ENCODE results near the gene TTLL11. TPM values are rescaled to one million over a fixed set of nuclear protein-coding genes. Genes with fewer than 3 reads are reported as not detected.

TTLL11 gene
- total RNA-seq, 1 experiment from 2014 or later, result 1.5 TPM

- no peak for DNase-seq
- Mint-ChIP-seq H3K4me1 (peaks cover 25 to 29% of the 10 kb centered on the region in 2 experiments), H3K36me3 (ENCODE audit: insufficient read depth in 1 of 3, low read depth in 3 of 3) (no peaks in the 10 kb centered on the region), H3K4me3 (no peak overlapping the region), H3K27ac (no peak overlapping the region), H3K9me3 (no peaks in the 10 kb centered on the region), H3K27me3 (ENCODE audit: low read depth) (peaks cover 2% of the 10 kb centered on the region)
- Histone ChIP-seq H3K79me2 (ENCODE audit: insufficient read depth, low read length) (no peaks in the 10 kb centered on the region), H3K27me3 (ENCODE audit: insufficient read depth, low read length) (no peaks in the 10 kb centered on the region), H3K4ac (ENCODE audit: low read depth, low read length) (no peak overlapping the region), H3K9me3 (ENCODE audit: control insufficient read depth, low read depth, low read length) (no peaks in the 10 kb centered on the region), H2BK120ac (ENCODE audit: low read depth, low read length, poor library complexity, severe bottlenecking) (no peak overlapping the region), H4K8ac (replicated peaks; ENCODE audit: insufficient read length, low read depth, low read length) (no peak overlapping the region), H4K5ac (ENCODE audit: insufficient read length, low read depth, low read length) (no peak overlapping the region), H3K23me2 (ENCODE audit: insufficient read length, low read depth, low read length, poor library complexity, severe bottlenecking) (no peaks in the 10 kb centered on the region), H2BK12ac (ENCODE audit: insufficient read length, low read depth, low read length) (no peak overlapping the region), H4K91ac (ENCODE audit: insufficient read length, low read depth, low read length) (no peak overlapping the region), H3K14ac (ENCODE audit: insufficient read depth, low read length) (no peak overlapping the region), H3T11ph (ENCODE audit: low read length) (no peak overlapping the region), H2AK5ac (ENCODE audit: insufficient read length, low read length) (no peak overlapping the region), H2AFZ (ENCODE audit: low read length) (no peak overlapping the region), H3K56ac (ENCODE audit: insufficient read length, low read depth, low read length) (no peak overlapping the region), H3K9ac (ENCODE audit: extremely low read depth, insufficient read length, low read length) (no peak overlapping the region), H4K20me1 (ENCODE audit: control insufficient read depth, insufficient read depth, insufficient read length) (no peaks in the 10 kb centered on the region), H3K27ac (ENCODE audit: insufficient read length, low read depth, low read length) (no peak overlapping the region), H2BK20ac (ENCODE audit: low read depth, low read length, poor library complexity, severe bottlenecking) (no peak overlapping the region), H3K79me1 (ENCODE audit: insufficient read depth, low read depth, low read length, poor library complexity, severe bottlenecking) (no peaks in the 10 kb centered on the region), H3K4me1 (ENCODE audit: insufficient read depth, low read length) (peaks cover 4% of the 10 kb centered on the region; the same call in 1 of the 2 replicates), H2BK5ac (ENCODE audit: insufficient read length, low read length) (no peak overlapping the region), H3K23ac (ENCODE audit: insufficient read length, low read depth, low read length) (no peak overlapping the region), H2BK15ac (ENCODE audit: low read depth, low read length) (no peak overlapping the region), H3K18ac (ENCODE audit: insufficient read length, low read depth, low read length) (no peak overlapping the region), H3K4me2 (ENCODE audit: insufficient read depth, insufficient read length, low read length) (no peak overlapping the region)
- no peak for TF ChIP-seq CTCF (conservative IDR thresholded peaks at IDR 0.05)
- no CpG with 5 or more reads among the region's 2 CpGs for WGBS (ENCODE audit: extremely low coverage, insufficient read length, low lambda C conversion rate)
These were observed 203.0 kb downstream of the TTLL11 start for GRCh38 chr9:121889990-121890563.

All from H9 (cell line).